ENCODE results near the gene OPN3. TPM values are rescaled to one million over a fixed set of nuclear protein-coding genes. Genes with fewer than 3 reads are reported as not detected.

Gene OPN3
- total RNA-seq, 1 experiment from 2014 or later = 10.0 TPM

GRCh38 chr1:241612533-241613477, 27.4 kb downstream of the OPN3 start:
- Histone ChIP-seq H2BK12ac (ENCODE audit: insufficient read length, low read depth, low read length) (no peak overlapping the region), H2BK20ac (ENCODE audit: low read depth, low read length, poor library complexity, severe bottlenecking) (no peak overlapping the region), H3K9ac (ENCODE audit: extremely low read depth, insufficient read length, low read length) (no peak overlapping the region), H4K8ac (replicated peaks; ENCODE audit: insufficient read length, low read depth, low read length) (no peak overlapping the region), H3K18ac (ENCODE audit: insufficient read length, low read depth, low read length) (no peak overlapping the region), H2AFZ (ENCODE audit: low read length) (no peak overlapping the region), H3K56ac (ENCODE audit: insufficient read length, low read depth, low read length) (no peak overlapping the region), H4K5ac (ENCODE audit: insufficient read length, low read depth, low read length) (no peak overlapping the region), H3K23ac (ENCODE audit: insufficient read length, low read depth, low read length) (no peak overlapping the region), H3K27me3 (ENCODE audit: insufficient read depth, low read length) (no peaks in the 10 kb centered on the region), H2AK5ac (ENCODE audit: insufficient read length, low read length) (no peak overlapping the region), H3K79me1 (ENCODE audit: insufficient read depth, low read depth, low read length, poor library complexity, severe bottlenecking) (no peaks in the 10 kb centered on the region), H3K4me1 (ENCODE audit: insufficient read depth, low read length) (no peaks in the 10 kb centered on the region), H3T11ph (ENCODE audit: low read length) (no peak overlapping the region), H3K14ac (ENCODE audit: insufficient read depth, low read length) (no peak overlapping the region), H3K4me2 (ENCODE audit: insufficient read depth, insufficient read length, low read length) (no peak overlapping the region), H2BK120ac (ENCODE audit: low read depth, low read length, poor library complexity, severe bottlenecking) (no peak overlapping the region), H4K20me1 (ENCODE audit: control insufficient read depth, insufficient read depth, insufficient read length) (no peaks in the 10 kb centered on the region), H3K79me2 (ENCODE audit: insufficient read depth, low read length) (no peaks in the 10 kb centered on the region), H3K27ac (ENCODE audit: insufficient read length, low read depth, low read length) (no peak overlapping the region), H2BK15ac (ENCODE audit: low read depth, low read length) (no peak overlapping the region), H3K4ac (ENCODE audit: low read depth, low read length) (no peak overlapping the region), H3K23me2 (ENCODE audit: insufficient read length, low read depth, low read length, poor library complexity, severe bottlenecking) (no peaks in the 10 kb centered on the region), H4K91ac (ENCODE audit: insufficient read length, low read depth, low read length) (no peak overlapping the region), H2BK5ac (ENCODE audit: insufficient read length, low read length) (no peak overlapping the region), H3K9me3 (ENCODE audit: control insufficient read depth, low read depth, low read length) (no peaks in the 10 kb centered on the region)
- DNase-seq = no peak
- H3K36me3 Mint-ChIP-seq (ENCODE audit: insufficient read depth in 1 of 3, low read depth in 3 of 3) = no peaks in the 10 kb centered on the region; a peak in 1 of 7 replicates
- no peaks in the 10 kb centered on the region for H3K9me3 Mint-ChIP-seq
- TF ChIP-seq, protein P1, sequence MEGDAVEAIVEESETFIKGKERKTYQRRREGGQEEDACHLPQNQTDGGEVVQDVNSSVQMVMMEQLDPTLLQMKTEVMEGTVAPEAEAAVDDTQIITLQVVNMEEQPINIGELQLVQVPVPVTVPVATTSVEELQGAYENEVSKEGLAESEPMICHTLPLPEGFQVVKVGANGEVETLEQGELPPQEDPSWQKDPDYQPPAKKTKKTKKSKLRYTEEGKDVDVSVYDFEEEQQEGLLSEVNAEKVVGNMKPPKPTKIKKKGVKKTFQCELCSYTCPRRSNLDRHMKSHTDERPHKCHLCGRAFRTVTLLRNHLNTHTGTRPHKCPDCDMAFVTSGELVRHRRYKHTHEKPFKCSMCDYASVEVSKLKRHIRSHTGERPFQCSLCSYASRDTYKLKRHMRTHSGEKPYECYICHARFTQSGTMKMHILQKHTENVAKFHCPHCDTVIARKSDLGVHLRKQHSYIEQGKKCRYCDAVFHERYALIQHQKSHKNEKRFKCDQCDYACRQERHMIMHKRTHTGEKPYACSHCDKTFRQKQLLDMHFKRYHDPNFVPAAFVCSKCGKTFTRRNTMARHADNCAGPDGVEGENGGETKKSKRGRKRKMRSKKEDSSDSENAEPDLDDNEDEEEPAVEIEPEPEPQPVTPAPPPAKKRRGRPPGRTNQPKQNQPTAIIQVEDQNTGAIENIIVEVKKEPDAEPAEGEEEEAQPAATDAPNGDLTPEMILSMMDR (conservative IDR thresholded peaks at IDR 0.05) = no peak
- peak overlapping the region in 2 of 3 experiments; percentile 6 to 11; a peak in 2 of 7 replicates for H3K27ac Mint-ChIP-seq
- no peaks in the 10 kb centered on the region for H3K27me3 Mint-ChIP-seq (ENCODE audit: low read depth)
- H3K4me1 Mint-ChIP-seq = 0 out of 4 replicates have a peak, but pooled peaks cover 0 to 2% of the 10 kb centered on the region in 2 experiments
- no CpG with 5 or more reads among the region's 9 CpGs for WGBS (ENCODE audit: extremely low coverage, insufficient read length, low lambda C conversion rate)
- H3K4me3 Mint-ChIP-seq = no peak overlapping the region; a peak in 1 of 5 replicates

All from H9 (cell line).